DOHH2 (cell line): ENCODE data around the gene MGMT.

Experiments used
- H3F3A ChIP-seq: fragments of 200-600 bp; sonication (generic), shearing (Covaris generic); 2 replicates; pipeline ENCODE4 v1.6.0; 2016; ENCODE audit warnings: antibody characterized with exemption, mild to moderate bottlenecking; ENCODE audit not compliant: control insufficient read depth, insufficient read depth
- H3K27ac ChIP-seq: fragments of 200-600 bp; sonication (generic); 2 replicates; pipeline ENCODE4 v1.5.1; 2014; ENCODE audit warnings: low read depth, mild to moderate bottlenecking, low read length, moderate library complexity
- H3K27me3 ChIP-seq: fragments of 200-600 bp; sonication (generic); 2 replicates; pipeline ENCODE4 v1.6.1; 2014; ENCODE audit warnings: mild to moderate bottlenecking, low read length, mixed read lengths; ENCODE audit not compliant: control insufficient read depth
- H3K36me3 ChIP-seq: fragments of 200-600 bp; sonication (generic); 2 replicates; pipeline ENCODE4 v1.6.1; 2014; ENCODE audit warnings: mild to moderate bottlenecking, low read length, moderate library complexity, mixed read lengths; ENCODE audit not compliant: control insufficient read depth
- H3K4me1 ChIP-seq: fragments of 200-600 bp; sonication (generic); 2 replicates; pipeline ENCODE4 v1.6.1; 2014; ENCODE audit warnings: mild to moderate bottlenecking, low read length, mixed read lengths; ENCODE audit not compliant: control insufficient read depth
- H3K4me2 ChIP-seq: fragments of 200-600 bp; sonication (generic); 2 replicates; pipeline ENCODE4 v1.6.0; 2014; ENCODE audit warnings: mild to moderate bottlenecking, low read length, moderate library complexity
- H3K4me3 ChIP-seq: fragments of 200-600 bp; sonication (generic); 2 replicates; pipeline ENCODE4 v1.5.1; 2014; ENCODE audit warnings: mild to moderate bottlenecking, low read length, mixed read lengths
- H3K79me2 ChIP-seq: fragments of 200-600 bp; sonication (generic); 2 replicates; pipeline ENCODE4 v1.6.1; 2014; ENCODE audit warnings: mild to moderate bottlenecking, low read length, mixed read lengths; ENCODE audit not compliant: control insufficient read depth
- H3K9me2 ChIP-seq: fragments of 200-600 bp; sonication (generic); replicated peaks from 2 replicates; pipeline ENCODE4 v1.6.1; 2014; ENCODE audit warnings: mild to moderate bottlenecking, low read length, mixed read lengths; ENCODE audit not compliant: control insufficient read depth
- H3K9me3 ChIP-seq: fragments of 200-600 bp; sonication (generic); 2 replicates; pipeline ENCODE4 v1.6.1; 2014; ENCODE audit warnings: antibody characterized with exemption, low read length, mixed read lengths; ENCODE audit not compliant: control insufficient read depth, insufficient read depth
- H4K20me1 ChIP-seq: fragments of 200-600 bp; sonication (generic); 2 replicates; pipeline ENCODE4 v1.6.0; 2014; ENCODE audit warnings: low read depth, mild to moderate bottlenecking, antibody characterized with exemption, low read length, moderate library complexity; ENCODE audit not compliant: control insufficient read depth, insufficient read depth
- EZH2phosphoT487 ChIP-seq: fragments of 200-600 bp; sonication (generic); IDR thresholded peaks from 2 replicates; pipeline ENCODE4 v1.6.1; 2017; ENCODE audit warnings: borderline replicate concordance, mild to moderate bottlenecking, antibody characterized with exemption, low read length, moderate library complexity, mixed read lengths
- TF ChIP-seq, protein P1 (sequence below): fragments of 200-600 bp; sonication (generic); IDR thresholded peaks from one replicate; pipeline ENCODE4 v1.5.1; 2014; ENCODE audit warnings: antibody characterized with exemption, mild to moderate bottlenecking, low read depth, low read length; ENCODE audit not compliant: poor library complexity, severe bottlenecking

MGMT gene

DNA sequence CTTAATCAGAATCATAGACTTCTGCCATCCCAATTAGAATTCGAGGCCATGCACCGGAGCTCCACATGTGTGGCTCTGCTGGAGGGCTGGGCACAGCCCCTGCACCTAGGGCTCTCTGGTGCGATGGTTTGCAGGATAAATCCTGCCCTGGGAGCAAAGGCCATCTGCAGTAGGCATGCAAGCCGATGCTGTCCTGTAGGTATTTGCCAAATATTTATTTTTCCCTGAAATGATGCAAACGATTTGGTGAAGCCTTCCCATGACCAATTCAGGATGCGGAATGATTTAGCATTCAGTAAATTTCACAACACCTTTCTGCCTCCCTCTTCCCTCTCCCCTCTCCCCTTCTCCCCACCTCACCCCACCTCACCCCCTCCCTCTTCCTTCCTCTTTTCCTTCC, 326.4 kb downstream of the MGMT start:
- H3K4me2 ChIP-seq: no peak overlapping the region
- no peaks in the 10 kb centered on the region for H4K20me1 ChIP-seq
- no peaks in the 10 kb centered on the region for H3K9me3 ChIP-seq
- no peak overlapping the region for H3K4me3 ChIP-seq
- no peak for TF ChIP-seq EZH2phosphoT487
- TF ChIP-seq, protein P1, sequence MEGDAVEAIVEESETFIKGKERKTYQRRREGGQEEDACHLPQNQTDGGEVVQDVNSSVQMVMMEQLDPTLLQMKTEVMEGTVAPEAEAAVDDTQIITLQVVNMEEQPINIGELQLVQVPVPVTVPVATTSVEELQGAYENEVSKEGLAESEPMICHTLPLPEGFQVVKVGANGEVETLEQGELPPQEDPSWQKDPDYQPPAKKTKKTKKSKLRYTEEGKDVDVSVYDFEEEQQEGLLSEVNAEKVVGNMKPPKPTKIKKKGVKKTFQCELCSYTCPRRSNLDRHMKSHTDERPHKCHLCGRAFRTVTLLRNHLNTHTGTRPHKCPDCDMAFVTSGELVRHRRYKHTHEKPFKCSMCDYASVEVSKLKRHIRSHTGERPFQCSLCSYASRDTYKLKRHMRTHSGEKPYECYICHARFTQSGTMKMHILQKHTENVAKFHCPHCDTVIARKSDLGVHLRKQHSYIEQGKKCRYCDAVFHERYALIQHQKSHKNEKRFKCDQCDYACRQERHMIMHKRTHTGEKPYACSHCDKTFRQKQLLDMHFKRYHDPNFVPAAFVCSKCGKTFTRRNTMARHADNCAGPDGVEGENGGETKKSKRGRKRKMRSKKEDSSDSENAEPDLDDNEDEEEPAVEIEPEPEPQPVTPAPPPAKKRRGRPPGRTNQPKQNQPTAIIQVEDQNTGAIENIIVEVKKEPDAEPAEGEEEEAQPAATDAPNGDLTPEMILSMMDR: no peak
- no peaks in the 10 kb centered on the region for H3K9me2 ChIP-seq
- H3K79me2 ChIP-seq: no peaks in the 10 kb centered on the region
- no peaks in the 10 kb centered on the region for H3K27me3 ChIP-seq
- no peak overlapping the region for H3K27ac ChIP-seq
- no peaks in the 10 kb centered on the region for H3F3A ChIP-seq
- no peaks in the 10 kb centered on the region for H3K36me3 ChIP-seq
- no peaks in the 10 kb centered on the region for H3K4me1 ChIP-seq

DNA sequence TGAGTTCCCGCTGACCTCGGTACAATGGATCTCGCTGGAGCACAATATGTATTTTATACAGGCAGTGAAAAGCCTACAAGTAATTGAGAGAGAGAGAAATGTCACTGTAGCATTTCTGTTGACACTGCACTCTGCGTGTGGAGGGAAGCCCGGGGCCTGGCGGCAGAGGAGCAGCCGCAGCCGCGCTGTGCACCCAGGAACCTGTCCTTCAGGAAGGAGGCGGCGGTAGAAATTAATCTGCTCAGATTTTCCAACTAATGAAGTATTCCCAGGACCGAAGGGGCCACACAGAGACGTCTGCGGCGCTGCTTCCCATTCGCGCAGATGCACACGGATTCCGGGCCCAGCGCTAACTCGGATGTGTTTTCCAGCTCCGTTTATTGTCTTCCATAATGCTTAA, 327.0 kb downstream of the MGMT start:
- H3K27me3 ChIP-seq: no peaks in the 10 kb centered on the region
- H3K9me2 ChIP-seq: no peaks in the 10 kb centered on the region
- H3K4me3 ChIP-seq: no peak overlapping the region
- no peaks in the 10 kb centered on the region for H4K20me1 ChIP-seq
- no peak overlapping the region for H3K4me2 ChIP-seq
- no peaks in the 10 kb centered on the region for H3K9me3 ChIP-seq
- no peaks in the 10 kb centered on the region for H3F3A ChIP-seq
- no peak overlapping the region for H3K27ac ChIP-seq
- H3K4me1 ChIP-seq: no peaks in the 10 kb centered on the region
- H3K36me3 ChIP-seq: no peaks in the 10 kb centered on the region
- TF ChIP-seq, protein P1: no peak
- TF ChIP-seq EZH2phosphoT487: no peak
- no peaks in the 10 kb centered on the region for H3K79me2 ChIP-seq

DNA sequence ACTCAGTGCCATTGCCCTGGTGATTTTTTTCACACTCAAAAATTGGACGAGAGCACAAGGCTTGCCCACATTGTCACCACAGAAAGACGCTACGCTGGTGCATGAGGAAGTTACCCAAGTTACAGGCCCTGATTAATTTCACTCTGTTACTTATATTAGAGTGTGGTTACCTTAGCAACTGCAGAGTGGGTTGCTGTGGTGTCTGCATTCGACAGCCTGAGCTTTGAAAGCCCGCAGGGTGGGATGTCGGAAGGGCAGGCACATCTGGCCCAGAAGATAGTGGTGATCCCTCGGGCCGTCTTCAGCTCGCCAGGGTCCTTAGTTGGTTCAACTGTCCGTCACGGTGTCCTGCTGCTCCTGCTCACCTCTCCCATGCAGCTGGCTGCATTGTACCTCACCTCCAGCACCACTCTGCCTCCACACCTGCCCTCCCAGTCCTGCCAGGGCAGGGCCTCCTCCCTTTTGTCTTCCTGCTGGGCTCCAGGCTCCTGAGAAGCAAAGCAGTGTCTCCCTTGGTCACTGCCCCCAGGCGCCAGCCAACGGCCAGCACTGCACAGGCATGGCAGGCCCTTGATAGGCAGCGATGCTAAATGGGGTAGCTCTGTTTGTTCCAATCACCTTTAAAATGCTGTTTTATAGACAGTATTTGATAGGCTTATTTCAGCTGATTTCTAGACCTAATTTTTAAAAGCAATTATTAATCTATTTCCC, 329.8 kb downstream of the MGMT start:
- H3K4me1 ChIP-seq: no peaks in the 10 kb centered on the region
- H3K79me2 ChIP-seq: no peaks in the 10 kb centered on the region
- no peaks in the 10 kb centered on the region for H3K36me3 ChIP-seq
- no peaks in the 10 kb centered on the region for H3K9me3 ChIP-seq
- no peak overlapping the region for H3K27ac ChIP-seq
- no peak overlapping the region for H3K4me3 ChIP-seq
- H4K20me1 ChIP-seq: no peaks in the 10 kb centered on the region
- TF ChIP-seq, protein P1: no peak
- no peak for TF ChIP-seq EZH2phosphoT487
- H3K9me2 ChIP-seq: no peaks in the 10 kb centered on the region
- no peaks in the 10 kb centered on the region for H3K27me3 ChIP-seq
- no peak overlapping the region for H3K4me2 ChIP-seq
- H3F3A ChIP-seq: no peaks in the 10 kb centered on the region
